GM12891 (cell line): ENCODE data around the gene DLGAP1.

Source experiments
- POLR2A ChIP-seq: IDR thresholded peaks from 2 replicates; pipeline ENCODE4 v1.6.1; 2011; ENCODE audit warnings: low read depth, low read length, control low read depth
- POLR2AphosphoS5 ChIP-seq: IDR thresholded peaks from 2 replicates; pipeline ENCODE4 v1.6.1; 2011; ENCODE audit warnings: low read depth, low read length, control low read depth
- POU2F2 ChIP-seq: IDR thresholded peaks from 2 replicates; pipeline ENCODE4 v1.6.1; 2011; ENCODE audit warnings: low read depth, mild to moderate bottlenecking, control low read depth, low read length, moderate library complexity

- TF ChIP-seq POLR2A (no peak), POLR2AphosphoS5 (no peak), POU2F2 (no peak)
Measured at GRCh38 chr18:3948958-3949357, 506.1 kb downstream of the DLGAP1 start.
